NCI-H187 treated with DMSO at 0.1 percent for 48 hours (cell line): ENCODE results near the gene ADAMTS15.

Experiments
- DNase-seq: peaks from one replicate; lab custom pipeline; 2025; lab: John Stamatoyannopoulos, UW

The ADAMTS15 gene

GRCh38 chr11:130480711-130481140, 32.3 kb downstream of the ADAMTS15 start:
- DNase-seq = no peak

- DNase-seq = no peak
Observed at GRCh38 chr11:130483124-130483523, 34.7 kb downstream of the ADAMTS15 start.

GRCh38 chr11:130485983-130486382, 37.5 kb downstream of the ADAMTS15 start:
- DNase-seq = no peak

- no peak for DNase-seq
Observed at GRCh38 chr11:130486391-130486836, 38.0 kb downstream of the ADAMTS15 start.

- DNase-seq = no peak
Observed at GRCh38 chr11:130486987-130487923, 38.8 kb downstream of the ADAMTS15 start.

- no peak for DNase-seq
Observed at GRCh38 chr11:130487924-130488815, 39.7 kb downstream of the ADAMTS15 start.

- DNase-seq = no peak
Observed at GRCh38 chr11:130488848-130489584, 40.6 kb downstream of the ADAMTS15 start.

- DNase-seq = no peak
Observed at GRCh38 chr11:130489716-130490115, 41.3 kb downstream of the ADAMTS15 start.

GRCh38 chr11:130490682-130491449, 42.4 kb downstream of the ADAMTS15 start:
- no peak for DNase-seq

- no peak for DNase-seq
Observed at GRCh38 chr11:130498181-130498580, 49.7 kb downstream of the ADAMTS15 start.

- no peak for DNase-seq
Observed at GRCh38 chr11:130499828-130500227, 51.4 kb downstream of the ADAMTS15 start.

GRCh38 chr11:130504317-130504716, 55.9 kb downstream of the ADAMTS15 start:
- DNase-seq = no peak

- no peak for DNase-seq
Observed at GRCh38 chr11:130508913-130509312, 60.5 kb downstream of the ADAMTS15 start.

GRCh38 chr11:130509942-130510341, 61.5 kb downstream of the ADAMTS15 start:
- no peak for DNase-seq

GRCh38 chr11:130510407-130511006, 62.1 kb downstream of the ADAMTS15 start:
- DNase-seq = no peak

GRCh38 chr11:130511765-130512164, 63.3 kb downstream of the ADAMTS15 start:
- DNase-seq = no peak

GRCh38 chr11:130512662-130513061, 64.2 kb downstream of the ADAMTS15 start:
- no peak for DNase-seq

- DNase-seq = no peak
Observed at GRCh38 chr11:130513132-130513531, 64.7 kb downstream of the ADAMTS15 start.

- DNase-seq = no peak
Observed at GRCh38 chr11:130514316-130514715, 65.9 kb downstream of the ADAMTS15 start.

- no peak for DNase-seq
Observed at GRCh38 chr11:130514851-130515250, 66.4 kb downstream of the ADAMTS15 start.
